GM23338 (cell line): Measurements from ENCODE around the gene GIMAP5. TPM values are rescaled to one million over a fixed set of nuclear protein-coding genes. Genes with fewer than 3 reads are reported as not detected.

ENCODE experiments used
- ATAC-seq: fragments of 200-7000 bp; cut with Tn5 transposase; 3 replicates; pipeline ENCODE4 v1.9.1; 2020
- DNase-seq: peaks from one replicate; pipeline ENCODE4 v3.0.0-alpha.2; 2015; ENCODE audit warnings: low spot score
- H2AFZ ChIP-seq: fragments of 200-600 bp; sonication (generic); 2 replicates; pipeline ENCODE4 v1.8.0; 2016; ENCODE audit warnings: antibody characterized with exemption, mild to moderate bottlenecking, moderate library complexity
- H3F3A ChIP-seq: fragments of 200-600 bp; sonication (generic); replicated peaks from 2 replicates; pipeline ENCODE4 v1.8.0; 2017; ENCODE audit warnings: antibody characterized with exemption, mixed run types, low read depth
- H3K27ac ChIP-seq: fragments of 200-600 bp; sonication (generic); 2 replicates; pipeline ENCODE4 v1.6.1; 2016; ENCODE audit warnings: low read depth
- H3K27me3 ChIP-seq: fragments of 200-600 bp; sonication (generic); 2 replicates; pipeline ENCODE4 v1.8.0; 2016; ENCODE audit warnings: mild to moderate bottlenecking, mixed run types, moderate library complexity; ENCODE audit not compliant: insufficient read depth
- H3K36me3 ChIP-seq: fragments of 200-600 bp; sonication (generic); 2 replicates; pipeline ENCODE4 v1.8.0; 2016; ENCODE audit warnings: mild to moderate bottlenecking; ENCODE audit not compliant: insufficient read depth
- H3K4me1 ChIP-seq: fragments of 200-600 bp; sonication (generic); 2 replicates; pipeline ENCODE4 v1.8.0; 2016; ENCODE audit warnings: mild to moderate bottlenecking, moderate library complexity; ENCODE audit not compliant: insufficient read depth
- H3K4me2 ChIP-seq: fragments of 200-600 bp; sonication (generic); 2 replicates; pipeline ENCODE4 v1.7.1; 2017; ENCODE audit warnings: mixed run types
- H3K4me3 ChIP-seq: fragments of 200-600 bp; sonication (generic); 2 replicates; pipeline ENCODE4 v1.6.1; 2016; ENCODE audit warnings: mixed run types
- H3K79me2 ChIP-seq: fragments of 200-600 bp; sonication (generic); replicated peaks from 2 replicates; pipeline ENCODE4 v1.8.0; 2017; ENCODE audit warnings: mild to moderate bottlenecking; ENCODE audit not compliant: insufficient read depth
- H3K9me2 ChIP-seq: fragments of 200-600 bp; sonication (generic); 2 replicates; pipeline ENCODE4 v1.8.0; 2017; ENCODE audit not compliant: insufficient read depth
- H4K20me1 ChIP-seq: fragments of 200-600 bp; sonication (generic); replicated peaks from 2 replicates; pipeline ENCODE4 v1.8.0; 2017; ENCODE audit warnings: mild to moderate bottlenecking; ENCODE audit not compliant: insufficient read depth
- H3K27ac Mint-ChIP-seq: 2 replicates; pipeline ENCODE4 v1.8.0; 2020; ENCODE audit warnings: inconsistent platforms, mild to moderate bottlenecking, moderate library complexity, mixed read lengths
- H3K27me3 Mint-ChIP-seq: 3 replicates; pipeline ENCODE4 v1.8.0; 2022; ENCODE audit warnings: low read depth, mild to moderate bottlenecking, moderate library complexity, mixed read lengths, inconsistent platforms; ENCODE audit not compliant: insufficient read depth, poor library complexity
- H3K36me3 Mint-ChIP-seq: 3 replicates; pipeline ENCODE4 v1.8.0; 2021; ENCODE audit warnings: low read depth, mild to moderate bottlenecking, inconsistent platforms, moderate library complexity, mixed read lengths
- H3K4me1 Mint-ChIP-seq: 3 replicates; pipeline ENCODE4 v1.8.0; 2020; ENCODE audit warnings: mild to moderate bottlenecking, inconsistent platforms, mixed read lengths
- H3K4me3 Mint-ChIP-seq: 3 replicates; pipeline ENCODE4 v1.8.0; 2021; ENCODE audit warnings: moderate library complexity, mild to moderate bottlenecking, inconsistent platforms, mixed read lengths
- H3K9me3 Mint-ChIP-seq: 3 replicates; pipeline ENCODE4 v1.8.0; 2020; ENCODE audit warnings: moderate library complexity, mild to moderate bottlenecking, inconsistent platforms, mixed read lengths
- CREB1 ChIP-seq: fragments of 250-450 bp; sonication (Bioruptor Pico); IDR thresholded peaks from 2 replicates; pipeline ENCODE4 v1.5.0; 2020; ENCODE audit warnings: low read depth, mild to moderate bottlenecking, moderate library complexity
- CTCF ChIP-seq, 2 experiments: fragments of 200-600 bp in 1 of 2; sonication (generic) in 1 of 2; conservative IDR thresholded peaks; 2 replicates each; pipeline versions ENCODE4 v1.5.1 to v1.6.1; 2016 to 2017; ENCODE audit warnings: antibody characterized with exemption in 2 of 2, low read depth in 2 of 2, mild to moderate bottlenecking in 2 of 2, moderate library complexity in 1 of 2
- ETS1 ChIP-seq: IDR thresholded peaks from 2 replicates; pipeline ENCODE4 v1.6.1; 2016; ENCODE audit warnings: antibody characterized with exemption
- EZH2 ChIP-seq: fragments of 200-600 bp; sonication (generic); IDR thresholded peaks from one replicate; pipeline ENCODE4 v1.8.0; 2017; ENCODE audit warnings: antibody characterized with exemption, mild to moderate bottlenecking, low read depth; ENCODE audit not compliant: unreplicated experiment
- EZH2phosphoT487 ChIP-seq: fragments of 200-600 bp; sonication (generic); IDR thresholded peaks from one replicate; pipeline ENCODE4 v1.8.1; 2018; ENCODE audit warnings: antibody characterized with exemption; ENCODE audit not compliant: unreplicated experiment
- JUNB ChIP-seq: IDR thresholded peaks from one replicate; pipeline ENCODE4 v1.6.1; 2016; ENCODE audit warnings: antibody characterized with exemption; ENCODE audit not compliant: unreplicated experiment
- NANOG ChIP-seq: IDR thresholded peaks from 2 replicates; pipeline ENCODE4 v1.6.1; 2016; ENCODE audit warnings: antibody characterized with exemption, borderline replicate concordance
- POLR2AphosphoS5 ChIP-seq: IDR thresholded peaks from 2 replicates; pipeline ENCODE4 v1.6.1; 2016; ENCODE audit warnings: antibody characterized with exemption, low read depth
- REST ChIP-seq: IDR thresholded peaks from one replicate; pipeline ENCODE4 v1.6.1; 2018; ENCODE audit warnings: antibody characterized with exemption; ENCODE audit not compliant: unreplicated experiment
- STAT1 ChIP-seq: IDR thresholded peaks from one replicate; pipeline ENCODE4 v1.6.1; 2016; ENCODE audit warnings: antibody characterized with exemption; ENCODE audit not compliant: unreplicated experiment
- ZNF114 ChIP-seq: fragments of 250-450 bp; sonication (Bioruptor Pico); IDR thresholded peaks from 2 replicates; pipeline ENCODE4 v1.5.0; 2020; ENCODE audit warnings: mild to moderate bottlenecking, moderate library complexity
- ZNF331 ChIP-seq: fragments of 250-450 bp; sonication (Bioruptor Pico); IDR thresholded peaks from 2 replicates; pipeline ENCODE4 v1.5.0; 2020; ENCODE audit warnings: low read depth, mild to moderate bottlenecking, moderate library complexity
- polyA plus RNA-seq: library from polyadenylated mRNA; unstranded; fragments of >200 nt; fragmentation: Nextera tagmentation; extraction: Ambion mirVana; gene quantifications from 2 replicates; pipeline ENCODE4 v1.2.1, GENCODE V29; 2016
- total RNA-seq: library from RNA; depleted of rRNA; stranded (reverse); fragments of >200 nt; shearing (Covaris generic); gene quantifications from 2 replicates; pipeline ENCODE4 v1.2.3, GENCODE V29; 2014
- TF ChIP-seq, protein P1 (sequence below): fragments of 250-450 bp; sonication (Bioruptor Pico); IDR thresholded peaks from 2 replicates; pipeline ENCODE4 v1.5.0; 2020; ENCODE audit warnings: mild to moderate bottlenecking, moderate library complexity

Gene GIMAP5
- total and polyA plus RNA-seq, 2 experiments from 2014 or later, result not detected

GRCh38 chr7:150781103-150781502, 43.9 kb downstream of the GIMAP5 start:
- H3K79me2 ChIP-seq, result no peaks in the 10 kb centered on the region
- no peaks in the 10 kb centered on the region; the same call in 1 of the 2 replicates for H4K20me1 ChIP-seq
- H3F3A ChIP-seq, result no peaks in the 10 kb centered on the region
- no peak overlapping the region for H3K4me3 ChIP-seq
- TF ChIP-seq, protein P1, sequence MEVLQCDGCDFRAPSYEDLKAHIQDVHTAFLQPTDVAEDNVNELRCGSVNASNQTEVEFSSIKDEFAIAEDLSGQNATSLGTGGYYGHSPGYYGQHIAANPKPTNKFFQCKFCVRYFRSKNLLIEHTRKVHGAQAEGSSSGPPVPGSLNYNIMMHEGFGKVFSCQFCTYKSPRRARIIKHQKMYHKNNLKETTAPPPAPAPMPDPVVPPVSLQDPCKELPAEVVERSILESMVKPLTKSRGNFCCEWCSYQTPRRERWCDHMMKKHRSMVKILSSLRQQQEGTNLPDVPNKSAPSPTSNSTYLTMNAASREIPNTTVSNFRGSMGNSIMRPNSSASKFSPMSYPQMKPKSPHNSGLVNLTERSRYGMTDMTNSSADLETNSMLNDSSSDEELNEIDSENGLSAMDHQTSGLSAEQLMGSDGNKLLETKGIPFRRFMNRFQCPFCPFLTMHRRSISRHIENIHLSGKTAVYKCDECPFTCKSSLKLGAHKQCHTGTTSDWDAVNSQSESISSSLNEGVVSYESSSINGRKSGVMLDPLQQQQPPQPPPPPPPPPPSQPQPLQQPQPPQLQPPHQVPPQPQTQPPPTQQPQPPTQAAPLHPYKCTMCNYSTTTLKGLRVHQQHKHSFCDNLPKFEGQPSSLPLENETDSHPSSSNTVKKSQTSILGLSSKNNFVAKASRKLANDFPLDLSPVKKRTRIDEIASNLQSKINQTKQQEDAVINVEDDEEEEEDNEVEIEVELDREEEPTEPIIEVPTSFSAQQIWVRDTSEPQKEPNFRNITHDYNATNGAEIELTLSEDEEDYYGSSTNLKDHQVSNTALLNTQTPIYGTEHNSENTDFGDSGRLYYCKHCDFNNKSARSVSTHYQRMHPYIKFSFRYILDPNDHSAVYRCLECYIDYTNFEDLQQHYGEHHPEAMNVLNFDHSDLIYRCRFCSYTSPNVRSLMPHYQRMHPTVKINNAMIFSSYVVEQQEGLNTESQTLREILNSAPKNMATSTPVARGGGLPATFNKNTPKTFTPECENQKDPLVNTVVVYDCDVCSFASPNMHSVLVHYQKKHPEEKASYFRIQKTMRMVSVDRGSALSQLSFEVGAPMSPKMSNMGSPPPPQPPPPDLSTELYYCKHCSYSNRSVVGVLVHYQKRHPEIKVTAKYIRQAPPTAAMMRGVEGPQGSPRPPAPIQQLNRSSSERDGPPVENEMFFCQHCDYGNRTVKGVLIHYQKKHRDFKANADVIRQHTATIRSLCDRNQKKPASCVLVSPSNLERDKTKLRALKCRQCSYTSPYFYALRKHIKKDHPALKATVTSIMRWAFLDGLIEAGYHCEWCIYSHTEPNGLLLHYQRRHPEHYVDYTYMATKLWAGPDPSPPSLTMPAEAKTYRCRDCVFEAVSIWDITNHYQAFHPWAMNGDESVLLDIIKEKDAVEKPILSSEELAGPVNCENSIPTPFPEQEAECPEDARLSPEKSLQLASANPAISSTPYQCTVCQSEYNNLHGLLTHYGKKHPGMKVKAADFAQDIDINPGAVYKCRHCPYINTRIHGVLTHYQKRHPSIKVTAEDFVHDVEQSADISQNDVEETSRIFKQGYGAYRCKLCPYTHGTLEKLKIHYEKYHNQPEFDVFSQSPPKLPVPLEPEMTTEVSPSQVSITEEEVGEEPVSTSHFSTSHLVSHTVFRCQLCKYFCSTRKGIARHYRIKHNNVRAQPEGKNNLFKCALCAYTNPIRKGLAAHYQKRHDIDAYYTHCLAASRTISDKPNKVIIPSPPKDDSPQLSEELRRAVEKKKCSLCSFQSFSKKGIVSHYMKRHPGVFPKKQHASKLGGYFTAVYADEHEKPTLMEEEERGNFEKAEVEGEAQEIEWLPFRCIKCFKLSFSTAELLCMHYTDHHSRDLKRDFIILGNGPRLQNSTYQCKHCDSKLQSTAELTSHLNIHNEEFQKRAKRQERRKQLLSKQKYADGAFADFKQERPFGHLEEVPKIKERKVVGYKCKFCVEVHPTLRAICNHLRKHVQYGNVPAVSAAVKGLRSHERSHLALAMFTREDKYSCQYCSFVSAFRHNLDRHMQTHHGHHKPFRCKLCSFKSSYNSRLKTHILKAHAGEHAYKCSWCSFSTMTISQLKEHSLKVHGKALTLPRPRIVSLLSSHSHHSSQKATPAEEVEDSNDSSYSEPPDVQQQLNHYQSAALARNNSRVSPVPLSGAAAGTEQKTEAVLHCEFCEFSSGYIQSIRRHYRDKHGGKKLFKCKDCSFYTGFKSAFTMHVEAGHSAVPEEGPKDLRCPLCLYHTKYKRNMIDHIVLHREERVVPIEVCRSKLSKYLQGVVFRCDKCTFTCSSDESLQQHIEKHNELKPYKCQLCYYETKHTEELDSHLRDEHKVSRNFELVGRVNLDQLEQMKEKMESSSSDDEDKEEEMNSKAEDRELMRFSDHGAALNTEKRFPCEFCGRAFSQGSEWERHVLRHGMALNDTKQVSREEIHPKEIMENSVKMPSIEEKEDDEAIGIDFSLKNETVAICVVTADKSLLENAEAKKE (CRISPR knock-in tag), result no peak
- TF ChIP-seq ETS1, result no peak
- no peak for TF ChIP-seq CREB1 (CRISPR knock-in tag)
- no peak for TF ChIP-seq POLR2AphosphoS5
- TF ChIP-seq CTCF (conservative IDR thresholded peaks at IDR 0.05; ENCODE audit: low read depth in 2 of 2), result no peak
- no peak for TF ChIP-seq JUNB
- TF ChIP-seq EZH2phosphoT487, result no peak
- no peak for TF ChIP-seq EZH2
- no peak for TF ChIP-seq ZNF114 (CRISPR knock-in tag)
- no peak for TF ChIP-seq STAT1
- TF ChIP-seq ZNF331 (CRISPR knock-in tag), result no peak
- TF ChIP-seq NANOG, result no peak
- TF ChIP-seq REST, result no peak
- H3K4me3 Mint-ChIP-seq, result no peak overlapping the region
- no peaks in the 10 kb centered on the region for H3K9me2 ChIP-seq
- H2AFZ ChIP-seq, result no peak overlapping the region
- H3K27me3 Mint-ChIP-seq, result peaks cover 2% of the 10 kb centered on the region
- H3K27ac Mint-ChIP-seq, result no peak overlapping the region
- no peak overlapping the region for H3K27ac ChIP-seq
- H3K36me3 Mint-ChIP-seq, result no peaks in the 10 kb centered on the region
- no peaks in the 10 kb centered on the region for H3K4me1 ChIP-seq
- H3K36me3 ChIP-seq, result no peaks in the 10 kb centered on the region
- H3K4me2 ChIP-seq, result no peak overlapping the region
- no peaks in the 10 kb centered on the region for H3K9me3 Mint-ChIP-seq
- ATAC-seq (no peak), DNase-seq (no peak)
- no peaks in the 10 kb centered on the region for H3K4me1 Mint-ChIP-seq
- no peaks in the 10 kb centered on the region for H3K27me3 ChIP-seq
